Effector memory CD4-positive, alpha-beta T cell (primary cell): Measurements from ENCODE around the gene PRAMEF1.

Source experiments
- DNase-seq, 3 donors: peaks; one replicate each; pipeline ENCODE4 v3.0.0-alpha.2; 2020
- H3K27ac ChIP-seq: 2 replicates; pipeline ENCODE4 v1.7.0; 2013; ENCODE audit warnings: mild to moderate bottlenecking, low read length, moderate library complexity; ENCODE audit not compliant: insufficient read depth, poor library complexity, severe bottlenecking
- H3K27me3 ChIP-seq: replicated peaks from 2 replicates; pipeline ENCODE4 v1.7.0; 2013; ENCODE audit warnings: mild to moderate bottlenecking, low read length; ENCODE audit not compliant: insufficient read depth, control insufficient read depth, poor library complexity, severe bottlenecking
- H3K36me3 ChIP-seq: 2 replicates; pipeline ENCODE4 v1.7.0; 2013; ENCODE audit warnings: mild to moderate bottlenecking, low read length, moderate library complexity; ENCODE audit not compliant: control insufficient read depth, insufficient read depth
- H3K4me1 ChIP-seq: 2 replicates; pipeline ENCODE4 v1.7.0; 2013; ENCODE audit warnings: low read length, mild to moderate bottlenecking; ENCODE audit not compliant: control insufficient read depth, insufficient read depth, poor library complexity, severe bottlenecking
- H3K4me3 ChIP-seq: 2 replicates; pipeline ENCODE4 v1.7.0; 2013; ENCODE audit warnings: low read length, low read depth, mild to moderate bottlenecking; ENCODE audit not compliant: insufficient read depth, poor library complexity, severe bottlenecking
- H3K9me3 ChIP-seq: 2 replicates; pipeline ENCODE4 v1.7.0; 2013; ENCODE audit warnings: mild to moderate bottlenecking, low read length, moderate library complexity; ENCODE audit not compliant: control insufficient read depth

PRAMEF1 gene

GRCh38 chr1:12760256-12760795 lies 30.9 kb upstream of the PRAMEF1 start:
- Histone ChIP-seq H3K27ac (no peak overlapping the region), H3K36me3 (no peaks in the 10 kb centered on the region), H3K27me3 (no peaks in the 10 kb centered on the region), H3K4me1 (no peaks in the 10 kb centered on the region), H3K4me3 (no peak overlapping the region), H3K9me3 (no peaks in the 10 kb centered on the region)
- no peak for DNase-seq

- no peaks in the 10 kb centered on the region for H3K9me3 ChIP-seq
- H3K4me1 ChIP-seq = no peaks in the 10 kb centered on the region
- no peak for DNase-seq
- H3K4me3 ChIP-seq = no peak overlapping the region
- H3K27ac ChIP-seq = no peak overlapping the region
- no peaks in the 10 kb centered on the region for H3K27me3 ChIP-seq
- H3K36me3 ChIP-seq = no peaks in the 10 kb centered on the region
Observed at GRCh38 chr1:12761781-12762180, 29.4 kb upstream of the PRAMEF1 start.

GRCh38 chr1:12762766-12763165 lies 28.4 kb upstream of the PRAMEF1 start:
- Histone ChIP-seq H3K4me1 (no peaks in the 10 kb centered on the region), H3K9me3 (no peaks in the 10 kb centered on the region), H3K27me3 (no peaks in the 10 kb centered on the region), H3K36me3 (no peaks in the 10 kb centered on the region), H3K27ac (no peak overlapping the region), H3K4me3 (no peak overlapping the region)
- no peak for DNase-seq

- H3K4me1 ChIP-seq = no peaks in the 10 kb centered on the region
- no peak overlapping the region for H3K4me3 ChIP-seq
- no peaks in the 10 kb centered on the region for H3K9me3 ChIP-seq
- DNase-seq = no peak
- H3K27ac ChIP-seq = no peak overlapping the region
- H3K27me3 ChIP-seq = no peaks in the 10 kb centered on the region
- no peaks in the 10 kb centered on the region for H3K36me3 ChIP-seq
Observed at GRCh38 chr1:12763479-12763878, 27.7 kb upstream of the PRAMEF1 start.

GRCh38 chr1:12764016-12764415 lies 27.2 kb upstream of the PRAMEF1 start:
- H3K4me1 ChIP-seq = no peaks in the 10 kb centered on the region
- H3K27me3 ChIP-seq = no peaks in the 10 kb centered on the region
- no peak overlapping the region for H3K4me3 ChIP-seq
- DNase-seq = no peak
- no peaks in the 10 kb centered on the region for H3K9me3 ChIP-seq
- no peaks in the 10 kb centered on the region for H3K36me3 ChIP-seq
- no peak overlapping the region for H3K27ac ChIP-seq

GRCh38 chr1:12769031-12769430 lies 22.2 kb upstream of the PRAMEF1 start:
- H3K27ac ChIP-seq = no peak overlapping the region
- no peaks in the 10 kb centered on the region for H3K9me3 ChIP-seq
- no peaks in the 10 kb centered on the region for H3K36me3 ChIP-seq
- H3K4me3 ChIP-seq = no peak overlapping the region
- no peak for DNase-seq
- H3K27me3 ChIP-seq = no peaks in the 10 kb centered on the region
- H3K4me1 ChIP-seq = no peaks in the 10 kb centered on the region

- DNase-seq = no peak
- H3K27me3 ChIP-seq = no peaks in the 10 kb centered on the region
- no peaks in the 10 kb centered on the region for H3K36me3 ChIP-seq
- no peak overlapping the region for H3K27ac ChIP-seq
- H3K4me1 ChIP-seq = no peaks in the 10 kb centered on the region
- no peaks in the 10 kb centered on the region for H3K9me3 ChIP-seq
- H3K4me3 ChIP-seq = no peak overlapping the region
Observed at GRCh38 chr1:12769976-12770505, 21.2 kb upstream of the PRAMEF1 start.

GRCh38 chr1:12770620-12771019 lies 20.6 kb upstream of the PRAMEF1 start:
- no peaks in the 10 kb centered on the region for H3K36me3 ChIP-seq
- H3K27me3 ChIP-seq = no peaks in the 10 kb centered on the region
- H3K27ac ChIP-seq = no peak overlapping the region
- H3K4me3 ChIP-seq = no peak overlapping the region
- DNase-seq = no peak
- no peaks in the 10 kb centered on the region for H3K4me1 ChIP-seq
- H3K9me3 ChIP-seq = no peaks in the 10 kb centered on the region

GRCh38 chr1:12771186-12771585 lies 20.0 kb upstream of the PRAMEF1 start:
- H3K27me3 ChIP-seq = no peaks in the 10 kb centered on the region

GRCh38 chr1:12772520-12772919 lies 18.7 kb upstream of the PRAMEF1 start:
- Histone ChIP-seq H3K4me3 (no peak overlapping the region), H3K27me3 (no peaks in the 10 kb centered on the region), H3K36me3 (no peaks in the 10 kb centered on the region), H3K9me3 (no peaks in the 10 kb centered on the region), H3K27ac (no peak overlapping the region), H3K4me1 (no peaks in the 10 kb centered on the region)
- no peak for DNase-seq

More at GRCh38 chr1:12771186-12771585, 20.0 kb upstream of the PRAMEF1 start:
- no peaks in the 10 kb centered on the region for H3K36me3 ChIP-seq
- no peaks in the 10 kb centered on the region for H3K4me1 ChIP-seq
- DNase-seq = no peak
- H3K4me3 ChIP-seq = no peak overlapping the region
- no peak overlapping the region for H3K27ac ChIP-seq
- no peaks in the 10 kb centered on the region for H3K9me3 ChIP-seq
